NCI-H526 (cell line): Measurements from ENCODE around the gene ABHD15.

Experiments
- DNase-seq, 2 experiments: peaks; one replicate each; lab custom pipeline; 2025; lab: John Stamatoyannopoulos, UW

Gene ABHD15

GRCh38 chr17:29582254-29582765 lies 15.5 kb upstream of the ABHD15 start:
- no peak for DNase-seq

DNA sequence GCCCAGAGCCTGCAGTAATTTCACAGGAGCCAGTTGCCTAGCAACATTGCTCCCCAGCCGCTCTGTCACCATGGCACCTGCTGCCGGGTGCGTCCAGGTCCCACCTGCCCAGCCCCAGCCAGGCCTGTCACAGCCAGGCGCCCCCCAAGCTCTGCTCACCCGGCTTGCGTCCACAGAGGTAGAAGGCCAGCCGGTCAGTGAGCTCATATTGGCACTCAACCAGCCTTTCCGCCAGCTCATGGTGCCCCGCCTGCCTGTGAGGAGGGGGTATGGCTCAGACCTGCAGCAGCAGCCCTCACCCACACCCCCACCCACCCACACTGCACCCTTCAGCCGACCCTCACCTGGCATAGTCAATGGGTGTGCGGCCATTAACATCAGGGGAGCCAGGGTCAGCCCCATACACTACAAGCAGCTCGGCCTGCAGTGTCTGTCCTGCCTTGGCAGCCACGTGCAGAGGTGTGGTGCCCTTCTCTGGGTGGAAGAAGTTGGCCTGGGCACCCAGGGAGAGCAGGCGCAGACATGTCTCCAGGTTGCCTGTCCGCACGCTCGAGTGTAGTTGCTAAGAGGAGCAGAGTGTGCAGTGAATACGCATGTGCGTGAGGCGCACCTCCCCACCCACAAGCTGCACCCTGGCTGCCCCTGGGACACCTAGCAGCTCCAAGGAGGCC lies 14.9 kb upstream of the ABHD15 start:
- peak in 1 of 2 experiments; percentile 67 for DNase-seq

DNA sequence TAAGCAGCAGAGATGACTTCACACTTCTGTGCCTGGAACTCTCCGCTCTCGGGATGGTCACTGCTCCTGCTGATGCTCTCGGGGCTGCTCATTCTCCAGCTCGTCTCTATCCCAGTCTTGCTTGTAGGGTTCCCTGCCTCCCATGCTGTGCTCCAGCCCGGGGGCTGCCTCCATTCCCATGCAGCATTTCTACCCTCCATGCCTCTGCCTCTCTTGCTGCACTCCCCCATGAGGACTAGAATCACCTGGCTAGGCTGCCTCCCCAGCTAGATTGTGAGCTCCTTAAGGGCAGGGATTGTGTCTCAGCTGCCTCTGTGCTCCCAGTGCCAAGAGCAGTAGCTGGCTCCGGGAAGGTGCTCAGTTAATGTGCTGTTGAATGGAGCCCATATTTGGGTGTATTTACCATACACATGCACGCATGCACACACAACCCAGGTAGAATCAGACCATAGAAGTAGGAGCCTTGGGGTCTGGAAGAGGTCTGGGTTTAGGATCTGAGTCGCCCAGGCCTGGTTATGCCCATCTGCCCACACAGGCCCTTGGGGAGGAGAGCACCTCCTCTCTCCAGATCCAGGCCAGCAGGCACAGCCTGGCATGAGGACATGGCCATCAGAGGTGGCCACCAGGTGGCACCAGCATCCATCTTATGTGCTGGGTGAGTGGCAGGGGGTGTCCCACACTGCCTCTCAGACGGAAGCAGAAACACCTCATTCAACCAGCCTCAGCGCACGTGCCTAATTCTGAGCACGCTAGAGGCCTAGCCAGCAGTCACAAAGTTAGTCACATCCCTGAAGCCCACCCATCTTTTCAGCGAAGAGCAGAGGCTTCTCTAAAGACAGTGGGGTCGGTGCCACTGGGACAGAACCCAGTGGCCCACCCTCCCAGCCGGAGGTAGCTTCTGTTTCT lies 13.3 kb upstream of the ABHD15 start:
- peak; percentile 82 to 95 for DNase-seq

DNA sequence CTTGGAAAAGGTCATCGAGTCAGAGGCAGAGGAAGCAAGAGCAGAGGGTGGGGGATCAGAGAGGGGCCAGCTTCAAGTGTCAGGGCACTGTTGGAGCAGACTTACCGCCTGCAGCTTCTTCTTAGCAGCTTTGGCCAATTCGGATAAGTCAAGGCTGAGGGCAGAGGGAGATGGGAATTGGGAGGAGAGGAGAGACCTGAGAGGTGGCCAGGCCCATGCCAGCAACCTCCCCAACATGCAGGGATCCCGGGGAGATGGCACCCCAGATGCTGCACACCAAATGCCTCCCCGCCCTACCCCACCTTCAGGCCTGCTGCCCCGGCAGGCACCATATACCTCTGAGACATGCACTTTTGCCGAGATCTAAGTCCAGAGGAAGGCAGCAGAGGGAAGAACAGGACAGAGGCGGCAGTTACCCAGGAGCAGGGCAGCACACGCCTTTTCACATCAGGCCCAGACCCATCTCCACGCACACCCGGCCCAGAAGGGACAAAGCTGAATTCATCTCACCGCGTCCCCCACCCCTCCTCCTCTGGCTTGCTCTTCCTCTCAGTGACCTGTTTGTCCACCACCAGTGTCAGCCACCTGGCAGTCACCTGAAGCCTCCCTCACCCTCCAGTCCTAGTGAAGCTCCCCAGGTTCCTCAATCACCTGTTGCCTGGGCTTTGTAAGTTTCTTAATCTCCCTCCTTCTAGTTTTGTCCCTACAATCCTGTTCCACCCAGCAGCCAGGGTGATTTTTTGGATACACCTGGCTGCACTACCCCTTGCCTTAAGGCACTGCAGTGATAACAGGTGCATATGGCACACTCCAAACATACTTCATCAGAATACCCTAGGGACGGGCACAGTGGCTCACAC lies 12.0 kb upstream of the ABHD15 start:
- no peak for DNase-seq

- no peak for DNase-seq
These were observed 10.8 kb upstream of the ABHD15 start for GRCh38 chr17:29577385-29578211.

GRCh38 chr17:29577001-29577370 lies 10.1 kb upstream of the ABHD15 start:
- no peak for DNase-seq

- no peak for DNase-seq
These were observed 9.6 kb upstream of the ABHD15 start for GRCh38 chr17:29576214-29577000.

DNA sequence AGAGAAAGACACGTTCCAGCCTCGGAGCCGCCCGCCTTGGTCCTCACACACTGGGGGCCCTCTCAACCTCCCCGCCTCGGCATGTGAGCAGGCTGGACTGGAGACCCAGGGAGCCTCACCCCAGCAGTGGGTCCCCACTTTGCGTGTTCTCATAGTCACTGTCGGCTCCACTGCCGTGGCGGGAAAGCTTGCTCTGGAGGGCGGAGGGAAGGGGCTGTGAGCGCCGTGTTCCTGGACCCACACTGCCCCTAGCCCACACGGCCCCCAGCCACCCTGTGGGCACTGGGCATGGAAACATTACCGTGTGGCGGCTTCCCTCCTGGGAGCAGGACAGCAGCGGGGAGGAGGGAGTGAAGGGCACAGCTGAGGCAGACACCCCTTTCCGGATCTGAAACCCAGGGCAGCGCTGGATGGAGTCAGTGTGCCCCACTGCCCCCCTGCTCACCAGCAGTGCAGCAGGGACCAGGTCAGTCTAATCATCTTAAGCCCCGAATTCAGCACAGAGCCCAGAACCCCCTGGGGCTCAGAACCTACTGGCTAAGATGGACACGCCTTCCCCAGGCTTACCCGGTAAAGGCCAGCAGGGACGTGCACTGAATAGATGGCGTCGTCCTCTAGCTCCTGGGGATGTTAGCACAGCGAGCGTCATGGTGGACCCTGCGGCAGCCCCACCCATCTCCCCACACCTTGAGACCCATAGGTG lies 8.8 kb upstream of the ABHD15 start:
- no peak for DNase-seq

DNA sequence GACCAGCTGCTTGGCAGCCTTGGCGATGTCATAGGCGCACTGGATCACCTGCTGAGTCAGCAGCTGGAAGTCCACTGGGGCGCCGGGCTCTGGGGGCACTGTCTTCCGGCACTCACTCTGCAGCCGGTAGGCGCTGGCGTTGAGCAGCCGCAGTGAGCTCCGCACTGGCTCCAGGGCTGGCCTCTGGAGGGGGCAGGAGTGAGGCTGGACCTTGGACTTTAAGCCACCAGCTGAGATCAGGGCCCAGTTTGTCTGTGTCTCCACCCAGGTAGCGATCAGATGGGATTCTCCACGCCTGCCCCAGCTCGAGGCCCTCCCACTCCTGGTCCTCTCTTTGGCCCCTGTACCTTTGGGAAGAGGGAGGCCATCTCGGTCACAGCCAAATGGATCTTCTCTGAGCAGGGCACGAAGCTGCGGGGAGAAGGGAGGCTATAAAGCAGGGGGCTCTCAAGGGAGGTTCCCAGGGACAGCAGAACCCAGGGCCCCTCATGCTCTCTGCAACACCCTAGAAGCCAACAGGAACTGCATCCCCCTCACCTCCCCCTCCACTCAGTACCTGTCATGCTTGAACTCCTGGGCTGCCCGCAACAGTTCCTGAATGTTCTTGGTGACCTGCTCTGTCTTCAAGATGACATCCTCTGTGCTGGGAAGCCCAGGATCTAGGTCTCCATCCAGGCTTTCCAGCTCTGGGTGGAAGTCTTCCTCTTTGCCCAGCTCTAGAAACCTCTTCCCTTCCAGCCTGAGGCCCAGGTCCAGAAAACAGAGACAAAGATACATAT lies 8.1 kb upstream of the ABHD15 start:
- DNase-seq: peak; percentile 51 to 80

GRCh38 chr17:29573871-29574731 lies 7.3 kb upstream of the ABHD15 start:
- no peak for DNase-seq

- DNase-seq: no peak
These were observed 6.7 kb upstream of the ABHD15 start for GRCh38 chr17:29573558-29573869.

GRCh38 chr17:29572691-29573557 lies 6.1 kb upstream of the ABHD15 start:
- peak in 1 of 2 experiments; percentile 62 for DNase-seq

DNA sequence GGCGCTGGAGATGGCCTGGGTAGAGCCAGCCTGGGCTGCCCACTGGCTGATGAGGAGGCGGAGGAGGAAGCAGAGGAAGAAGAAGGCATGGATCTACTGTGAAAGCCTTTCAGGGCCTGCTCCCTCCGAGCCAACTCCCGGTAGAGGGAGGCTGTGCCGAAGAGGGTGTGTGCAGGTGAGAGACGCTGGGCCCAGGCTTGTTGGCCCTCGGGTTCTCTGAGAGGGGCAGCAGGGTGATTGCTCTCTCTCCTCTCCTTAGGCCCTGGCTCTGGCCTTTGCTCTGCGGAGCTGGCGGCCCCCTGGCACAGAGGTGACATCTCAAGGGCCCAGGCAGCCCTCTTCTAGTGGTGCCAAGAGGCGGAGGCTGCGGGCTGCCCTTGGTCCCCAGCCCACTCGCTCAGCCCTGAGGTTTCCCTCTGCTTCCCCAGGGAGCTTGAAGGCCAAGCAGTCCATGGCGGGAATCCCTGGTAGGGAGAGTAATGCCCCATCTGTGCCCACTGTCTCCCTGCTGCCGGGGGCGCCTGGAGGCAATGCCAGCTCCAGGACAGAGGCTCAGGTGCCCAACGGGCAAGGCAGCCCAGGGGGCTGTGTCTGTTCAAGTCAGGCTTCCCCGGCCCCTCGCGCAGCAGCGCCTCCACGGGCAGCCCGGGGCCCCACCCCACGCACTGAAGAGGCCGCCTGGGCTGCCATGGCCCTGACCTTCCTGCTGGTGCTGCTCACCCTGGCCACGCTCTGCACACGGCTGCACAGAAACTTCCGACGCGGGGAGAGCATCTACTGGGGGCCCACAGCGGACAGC lies 5.2 kb upstream of the ABHD15 start:
- DNase-seq: no peak

DNA sequence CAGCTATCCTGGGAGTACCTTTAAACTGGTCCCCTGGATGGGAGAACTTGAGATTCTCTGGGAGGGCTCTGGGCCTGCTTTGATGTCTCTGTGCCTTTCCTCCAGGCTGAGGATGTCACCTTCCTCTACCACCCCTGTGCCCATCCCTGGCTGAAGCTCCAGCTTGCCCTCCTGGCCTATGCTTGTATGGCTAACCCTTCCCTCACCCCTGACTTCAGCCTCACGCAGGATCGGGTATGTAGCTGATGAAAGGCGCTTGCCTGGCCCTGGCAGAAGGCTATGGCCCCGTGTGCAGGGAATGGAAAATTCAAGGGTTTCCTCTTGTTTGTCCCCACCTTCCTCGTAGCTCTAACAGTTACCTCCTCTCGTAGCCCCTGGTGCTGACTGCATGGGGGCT lies 4.6 kb upstream of the ABHD15 start:
- DNase-seq: no peak

GRCh38 chr17:29570521-29570920 lies 3.7 kb upstream of the ABHD15 start:
- DNase-seq: no peak

DNA sequence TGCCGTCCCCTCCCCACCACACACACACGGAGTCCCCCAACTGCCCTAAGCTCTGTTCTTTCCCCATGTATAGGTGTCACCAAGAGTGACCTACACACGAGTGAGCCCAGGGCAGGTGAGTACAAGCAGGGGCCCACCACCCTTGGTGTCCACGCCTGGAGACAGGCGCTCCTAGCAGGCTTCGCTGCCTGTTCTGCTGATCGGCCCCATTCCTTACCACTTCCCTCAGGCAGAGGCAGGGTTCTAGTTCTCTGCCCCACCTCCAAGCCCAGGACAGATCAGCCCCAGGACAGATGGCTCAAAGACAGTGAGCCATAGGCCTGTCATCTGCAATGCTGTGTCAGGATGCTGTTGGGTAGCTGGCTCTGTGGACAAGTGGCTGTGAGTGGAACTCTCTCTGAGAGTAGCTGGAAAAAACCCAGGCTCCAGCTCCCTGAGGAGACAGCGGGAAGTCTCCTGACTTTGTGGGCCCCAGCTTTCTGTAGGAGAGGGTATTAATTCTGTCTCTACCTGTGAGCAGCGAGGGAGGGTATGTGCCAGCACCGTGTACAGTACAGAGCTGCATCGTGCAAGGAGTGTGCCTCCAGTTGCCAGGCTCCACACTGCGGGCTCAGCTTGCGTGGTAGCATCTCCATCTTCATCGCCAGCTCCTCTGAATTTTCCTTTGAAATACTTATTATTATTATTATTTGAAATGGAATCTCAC lies 2.6 kb upstream of the ABHD15 start:
- DNase-seq: peak in 1 of 2 experiments; percentile 67
